GM23338 (cell line): ENCODE results near the gene ZP2. TPM values are rescaled to one million over a fixed set of nuclear protein-coding genes. Genes with fewer than 3 reads are reported as not detected.

Experiments
- ATAC-seq: fragments of 200-7000 bp; cut with Tn5 transposase; 3 replicates; pipeline ENCODE4 v1.9.1; 2020
- DNase-seq: peaks from one replicate; pipeline ENCODE4 v3.0.0-alpha.2; 2015; ENCODE audit warnings: low spot score
- H2AFZ ChIP-seq: fragments of 200-600 bp; sonication (generic); 2 replicates; pipeline ENCODE4 v1.8.0; 2016; ENCODE audit warnings: antibody characterized with exemption, mild to moderate bottlenecking, moderate library complexity
- H3F3A ChIP-seq: fragments of 200-600 bp; sonication (generic); replicated peaks from 2 replicates; pipeline ENCODE4 v1.8.0; 2017; ENCODE audit warnings: antibody characterized with exemption, mixed run types, low read depth
- H3K27ac ChIP-seq: fragments of 200-600 bp; sonication (generic); 2 replicates; pipeline ENCODE4 v1.6.1; 2016; ENCODE audit warnings: low read depth
- H3K27me3 ChIP-seq: fragments of 200-600 bp; sonication (generic); 2 replicates; pipeline ENCODE4 v1.8.0; 2016; ENCODE audit warnings: mild to moderate bottlenecking, mixed run types, moderate library complexity; ENCODE audit not compliant: insufficient read depth
- H3K36me3 ChIP-seq: fragments of 200-600 bp; sonication (generic); 2 replicates; pipeline ENCODE4 v1.8.0; 2016; ENCODE audit warnings: mild to moderate bottlenecking; ENCODE audit not compliant: insufficient read depth
- H3K4me1 ChIP-seq: fragments of 200-600 bp; sonication (generic); 2 replicates; pipeline ENCODE4 v1.8.0; 2016; ENCODE audit warnings: mild to moderate bottlenecking, moderate library complexity; ENCODE audit not compliant: insufficient read depth
- H3K4me2 ChIP-seq: fragments of 200-600 bp; sonication (generic); 2 replicates; pipeline ENCODE4 v1.7.1; 2017; ENCODE audit warnings: mixed run types
- H3K4me3 ChIP-seq: fragments of 200-600 bp; sonication (generic); 2 replicates; pipeline ENCODE4 v1.6.1; 2016; ENCODE audit warnings: mixed run types
- H3K79me2 ChIP-seq: fragments of 200-600 bp; sonication (generic); replicated peaks from 2 replicates; pipeline ENCODE4 v1.8.0; 2017; ENCODE audit warnings: mild to moderate bottlenecking; ENCODE audit not compliant: insufficient read depth
- H3K9me2 ChIP-seq: fragments of 200-600 bp; sonication (generic); 2 replicates; pipeline ENCODE4 v1.8.0; 2017; ENCODE audit not compliant: insufficient read depth
- H4K20me1 ChIP-seq: fragments of 200-600 bp; sonication (generic); replicated peaks from 2 replicates; pipeline ENCODE4 v1.8.0; 2017; ENCODE audit warnings: mild to moderate bottlenecking; ENCODE audit not compliant: insufficient read depth
- H3K27ac Mint-ChIP-seq: 2 replicates; pipeline ENCODE4 v1.8.0; 2020; ENCODE audit warnings: inconsistent platforms, mild to moderate bottlenecking, moderate library complexity, mixed read lengths
- H3K27me3 Mint-ChIP-seq: 3 replicates; pipeline ENCODE4 v1.8.0; 2022; ENCODE audit warnings: low read depth, mild to moderate bottlenecking, moderate library complexity, mixed read lengths, inconsistent platforms; ENCODE audit not compliant: insufficient read depth, poor library complexity
- H3K36me3 Mint-ChIP-seq: 3 replicates; pipeline ENCODE4 v1.8.0; 2021; ENCODE audit warnings: low read depth, mild to moderate bottlenecking, inconsistent platforms, moderate library complexity, mixed read lengths
- H3K4me1 Mint-ChIP-seq: 3 replicates; pipeline ENCODE4 v1.8.0; 2020; ENCODE audit warnings: mild to moderate bottlenecking, inconsistent platforms, mixed read lengths
- H3K4me3 Mint-ChIP-seq: 3 replicates; pipeline ENCODE4 v1.8.0; 2021; ENCODE audit warnings: moderate library complexity, mild to moderate bottlenecking, inconsistent platforms, mixed read lengths
- H3K9me3 Mint-ChIP-seq: 3 replicates; pipeline ENCODE4 v1.8.0; 2020; ENCODE audit warnings: moderate library complexity, mild to moderate bottlenecking, inconsistent platforms, mixed read lengths
- EZH2 ChIP-seq: fragments of 200-600 bp; sonication (generic); IDR thresholded peaks from one replicate; pipeline ENCODE4 v1.8.0; 2017; ENCODE audit warnings: antibody characterized with exemption, mild to moderate bottlenecking, low read depth; ENCODE audit not compliant: unreplicated experiment
- JUNB ChIP-seq: IDR thresholded peaks from one replicate; pipeline ENCODE4 v1.6.1; 2016; ENCODE audit warnings: antibody characterized with exemption; ENCODE audit not compliant: unreplicated experiment
- NANOG ChIP-seq: IDR thresholded peaks from 2 replicates; pipeline ENCODE4 v1.6.1; 2016; ENCODE audit warnings: antibody characterized with exemption, borderline replicate concordance
- POLR2AphosphoS5 ChIP-seq: IDR thresholded peaks from 2 replicates; pipeline ENCODE4 v1.6.1; 2016; ENCODE audit warnings: antibody characterized with exemption, low read depth
- STAT1 ChIP-seq: IDR thresholded peaks from one replicate; pipeline ENCODE4 v1.6.1; 2016; ENCODE audit warnings: antibody characterized with exemption; ENCODE audit not compliant: unreplicated experiment
- ZNF114 ChIP-seq: fragments of 250-450 bp; sonication (Bioruptor Pico); IDR thresholded peaks from 2 replicates; pipeline ENCODE4 v1.5.0; 2020; ENCODE audit warnings: mild to moderate bottlenecking, moderate library complexity
- ZNF331 ChIP-seq: fragments of 250-450 bp; sonication (Bioruptor Pico); IDR thresholded peaks from 2 replicates; pipeline ENCODE4 v1.5.0; 2020; ENCODE audit warnings: low read depth, mild to moderate bottlenecking, moderate library complexity
- polyA plus RNA-seq: library from polyadenylated mRNA; unstranded; fragments of >200 nt; fragmentation: Nextera tagmentation; extraction: Ambion mirVana; gene quantifications from 2 replicates; pipeline ENCODE4 v1.2.1, GENCODE V29; 2016
- total RNA-seq: library from RNA; depleted of rRNA; stranded (reverse); fragments of >200 nt; shearing (Covaris generic); gene quantifications from 2 replicates; pipeline ENCODE4 v1.2.3, GENCODE V29; 2014
- TF ChIP-seq, protein P1 (sequence below): IDR thresholded peaks from 2 replicates; pipeline ENCODE4 v1.6.1; 2016; ENCODE audit warnings: antibody characterized with exemption
- TF ChIP-seq, protein P2 (sequence below), 2 experiments: fragments of 200-600 bp in 1 of 2; sonication (generic) in 1 of 2; conservative IDR thresholded peaks; 2 replicates each; pipeline versions ENCODE4 v1.5.1 to v1.6.1; 2016 to 2017; ENCODE audit warnings: antibody characterized with exemption in 2 of 2, low read depth in 2 of 2, mild to moderate bottlenecking in 2 of 2, moderate library complexity in 1 of 2
- TF ChIP-seq, protein P3 (sequence below): IDR thresholded peaks from one replicate; pipeline ENCODE4 v1.6.1; 2018; ENCODE audit warnings: antibody characterized with exemption; ENCODE audit not compliant: unreplicated experiment

Gene ZP2
- total and polyA plus RNA-seq, 2 experiments from 2014 or later, result not detected

DNA sequence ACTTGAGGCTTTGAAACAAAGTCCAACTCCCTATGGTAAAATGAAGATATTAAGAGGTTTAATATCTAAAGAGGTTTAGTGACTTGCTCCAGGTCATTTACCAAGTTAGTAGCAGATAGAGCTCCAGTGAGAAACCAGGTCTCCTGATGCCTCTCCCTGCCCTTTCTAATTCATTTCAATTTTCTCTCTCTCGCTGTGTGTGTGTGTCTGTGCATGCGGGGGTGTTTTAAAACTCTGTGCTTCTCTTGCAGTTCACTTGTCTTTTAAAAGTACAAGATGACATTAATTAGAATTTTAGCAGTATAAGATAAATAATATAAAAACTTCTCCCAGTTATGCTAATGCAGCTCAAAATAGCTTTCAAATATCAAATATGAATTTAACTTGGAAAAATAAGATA lies 8.2 kb upstream of the ZP2 start:
- no peak for ATAC-seq
- no peaks in the 10 kb centered on the region for H3K9me2 ChIP-seq

DNA sequence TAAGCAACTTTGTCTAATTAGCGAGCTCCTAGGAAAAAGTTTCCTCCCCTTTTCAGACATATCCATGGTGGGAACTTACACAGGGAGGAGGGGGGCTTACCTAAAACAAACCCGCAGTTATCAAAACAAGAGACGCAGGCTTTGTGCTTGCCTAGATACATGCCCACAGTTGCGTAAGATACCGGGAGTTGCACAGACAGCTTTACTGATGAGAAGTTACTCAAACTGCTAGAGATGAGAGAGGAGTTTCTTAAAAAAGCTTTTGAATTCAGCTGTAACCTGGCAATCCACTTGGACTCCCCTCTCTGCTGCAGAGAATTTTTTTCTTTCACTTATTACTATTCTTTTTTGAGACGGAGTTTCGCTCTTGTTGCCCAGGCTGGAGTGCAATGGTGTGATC lies 6.8 kb upstream of the ZP2 start:
- H3K4me1 ChIP-seq, result peaks cover 34% of the 10 kb centered on the region
- TF ChIP-seq ZNF114 (CRISPR knock-in tag) (no peak), POLR2AphosphoS5 (no peak), ZNF331 (CRISPR knock-in tag) (no peak), JUNB (no peak), EZH2 (no peak), NANOG (no peak)
- TF ChIP-seq, protein P1, sequence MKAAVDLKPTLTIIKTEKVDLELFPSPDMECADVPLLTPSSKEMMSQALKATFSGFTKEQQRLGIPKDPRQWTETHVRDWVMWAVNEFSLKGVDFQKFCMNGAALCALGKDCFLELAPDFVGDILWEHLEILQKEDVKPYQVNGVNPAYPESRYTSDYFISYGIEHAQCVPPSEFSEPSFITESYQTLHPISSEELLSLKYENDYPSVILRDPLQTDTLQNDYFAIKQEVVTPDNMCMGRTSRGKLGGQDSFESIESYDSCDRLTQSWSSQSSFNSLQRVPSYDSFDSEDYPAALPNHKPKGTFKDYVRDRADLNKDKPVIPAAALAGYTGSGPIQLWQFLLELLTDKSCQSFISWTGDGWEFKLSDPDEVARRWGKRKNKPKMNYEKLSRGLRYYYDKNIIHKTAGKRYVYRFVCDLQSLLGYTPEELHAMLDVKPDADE, result no peak
- TF ChIP-seq, protein P2, sequence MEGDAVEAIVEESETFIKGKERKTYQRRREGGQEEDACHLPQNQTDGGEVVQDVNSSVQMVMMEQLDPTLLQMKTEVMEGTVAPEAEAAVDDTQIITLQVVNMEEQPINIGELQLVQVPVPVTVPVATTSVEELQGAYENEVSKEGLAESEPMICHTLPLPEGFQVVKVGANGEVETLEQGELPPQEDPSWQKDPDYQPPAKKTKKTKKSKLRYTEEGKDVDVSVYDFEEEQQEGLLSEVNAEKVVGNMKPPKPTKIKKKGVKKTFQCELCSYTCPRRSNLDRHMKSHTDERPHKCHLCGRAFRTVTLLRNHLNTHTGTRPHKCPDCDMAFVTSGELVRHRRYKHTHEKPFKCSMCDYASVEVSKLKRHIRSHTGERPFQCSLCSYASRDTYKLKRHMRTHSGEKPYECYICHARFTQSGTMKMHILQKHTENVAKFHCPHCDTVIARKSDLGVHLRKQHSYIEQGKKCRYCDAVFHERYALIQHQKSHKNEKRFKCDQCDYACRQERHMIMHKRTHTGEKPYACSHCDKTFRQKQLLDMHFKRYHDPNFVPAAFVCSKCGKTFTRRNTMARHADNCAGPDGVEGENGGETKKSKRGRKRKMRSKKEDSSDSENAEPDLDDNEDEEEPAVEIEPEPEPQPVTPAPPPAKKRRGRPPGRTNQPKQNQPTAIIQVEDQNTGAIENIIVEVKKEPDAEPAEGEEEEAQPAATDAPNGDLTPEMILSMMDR (conservative IDR thresholded peaks at IDR 0.05; ENCODE audit: low read depth in 2 of 2), result no peak
- TF ChIP-seq, protein P3, sequence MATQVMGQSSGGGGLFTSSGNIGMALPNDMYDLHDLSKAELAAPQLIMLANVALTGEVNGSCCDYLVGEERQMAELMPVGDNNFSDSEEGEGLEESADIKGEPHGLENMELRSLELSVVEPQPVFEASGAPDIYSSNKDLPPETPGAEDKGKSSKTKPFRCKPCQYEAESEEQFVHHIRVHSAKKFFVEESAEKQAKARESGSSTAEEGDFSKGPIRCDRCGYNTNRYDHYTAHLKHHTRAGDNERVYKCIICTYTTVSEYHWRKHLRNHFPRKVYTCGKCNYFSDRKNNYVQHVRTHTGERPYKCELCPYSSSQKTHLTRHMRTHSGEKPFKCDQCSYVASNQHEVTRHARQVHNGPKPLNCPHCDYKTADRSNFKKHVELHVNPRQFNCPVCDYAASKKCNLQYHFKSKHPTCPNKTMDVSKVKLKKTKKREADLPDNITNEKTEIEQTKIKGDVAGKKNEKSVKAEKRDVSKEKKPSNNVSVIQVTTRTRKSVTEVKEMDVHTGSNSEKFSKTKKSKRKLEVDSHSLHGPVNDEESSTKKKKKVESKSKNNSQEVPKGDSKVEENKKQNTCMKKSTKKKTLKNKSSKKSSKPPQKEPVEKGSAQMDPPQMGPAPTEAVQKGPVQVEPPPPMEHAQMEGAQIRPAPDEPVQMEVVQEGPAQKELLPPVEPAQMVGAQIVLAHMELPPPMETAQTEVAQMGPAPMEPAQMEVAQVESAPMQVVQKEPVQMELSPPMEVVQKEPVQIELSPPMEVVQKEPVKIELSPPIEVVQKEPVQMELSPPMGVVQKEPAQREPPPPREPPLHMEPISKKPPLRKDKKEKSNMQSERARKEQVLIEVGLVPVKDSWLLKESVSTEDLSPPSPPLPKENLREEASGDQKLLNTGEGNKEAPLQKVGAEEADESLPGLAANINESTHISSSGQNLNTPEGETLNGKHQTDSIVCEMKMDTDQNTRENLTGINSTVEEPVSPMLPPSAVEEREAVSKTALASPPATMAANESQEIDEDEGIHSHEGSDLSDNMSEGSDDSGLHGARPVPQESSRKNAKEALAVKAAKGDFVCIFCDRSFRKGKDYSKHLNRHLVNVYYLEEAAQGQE, result no peak

More for the DNA sequence above, 8.2 kb upstream of the ZP2 start:
- H3K4me1 ChIP-seq, result peaks cover 36% of the 10 kb centered on the region
- no peaks in the 10 kb centered on the region for H3K27me3 ChIP-seq
- no peak overlapping the region for H3K4me2 ChIP-seq
- Mint-ChIP-seq H3K9me3 (peaks cover 4% of the 10 kb centered on the region; the same call in 1 of the 3 replicates), H3K27me3 (peaks cover 7% of the 10 kb centered on the region), H3K27ac (no peak overlapping the region), H3K4me3 (no peak overlapping the region), H3K4me1 (peaks cover 34% of the 10 kb centered on the region), H3K36me3 (0 out of 3 replicates have a peak, but pooled peaks cover 4% of the 10 kb centered on the region)
- H3K27ac ChIP-seq, result no peak overlapping the region
- no peaks in the 10 kb centered on the region for H3K79me2 ChIP-seq
- no peak for TF ChIP-seq ZNF114 (CRISPR knock-in tag)
- no peak for TF ChIP-seq STAT1
- TF ChIP-seq JUNB, result no peak
- TF ChIP-seq, protein P3, result no peak
- H3K36me3 ChIP-seq, result no peaks in the 10 kb centered on the region
- no peak for DNase-seq
- no peaks in the 10 kb centered on the region for H3F3A ChIP-seq
- H3K4me3 ChIP-seq, result no peak overlapping the region
- H4K20me1 ChIP-seq, result no peaks in the 10 kb centered on the region
- no peak overlapping the region for H2AFZ ChIP-seq

More for the DNA sequence above, 6.8 kb upstream of the ZP2 start:
- no peaks in the 10 kb centered on the region for H3K79me2 ChIP-seq
- no peak overlapping the region for H3K4me2 ChIP-seq
- no peak for ATAC-seq
- H3K36me3 ChIP-seq, result no peaks in the 10 kb centered on the region
- peaks cover 30% of the 10 kb centered on the region for H3K4me1 Mint-ChIP-seq
- no peaks in the 10 kb centered on the region for H3K27me3 ChIP-seq
- no peak overlapping the region for H3K4me3 ChIP-seq
- no peak overlapping the region for H3K27ac ChIP-seq
- no peak overlapping the region for H3K4me3 Mint-ChIP-seq
- no peaks in the 10 kb centered on the region for H3F3A ChIP-seq
- no peak overlapping the region for H2AFZ ChIP-seq
- peaks cover 4% of the 10 kb centered on the region; the same call in 1 of the 3 replicates for H3K9me3 Mint-ChIP-seq
- 0 out of 3 replicates have a peak, but pooled peaks cover 4% of the 10 kb centered on the region for H3K36me3 Mint-ChIP-seq
- no peaks in the 10 kb centered on the region for H3K9me2 ChIP-seq
- no peaks in the 10 kb centered on the region for H4K20me1 ChIP-seq
- no peak for DNase-seq
- peaks cover 7% of the 10 kb centered on the region for H3K27me3 Mint-ChIP-seq
- no peak overlapping the region for H3K27ac Mint-ChIP-seq
